Mesothelial cell of epicardium (in vitro differentiated cells): ENCODE results near the gene UBP1. TPM values are rescaled to one million over a fixed set of nuclear protein-coding genes. Genes with fewer than 3 reads are reported as not detected.

Experiments
- DNase-seq, 2 experiments: peaks; one replicate each; pipeline ENCODE4 v3.0.0; 2021; ENCODE audit warnings: low spot score in 2 of 2; ENCODE audit not compliant: unreplicated experiment in 2 of 2
- H3K27ac Mint-ChIP-seq: 2 replicates; pipeline ENCODE4 v1.8.0; 2021; ENCODE audit warnings: mixed read lengths
- H3K27me3 Mint-ChIP-seq: 2 replicates; pipeline ENCODE4 v1.8.0; 2021; ENCODE audit warnings: low read depth, mixed read lengths
- H3K36me3 Mint-ChIP-seq: 2 replicates; pipeline ENCODE4 v1.8.0; 2021; ENCODE audit warnings: mixed read lengths
- H3K4me1 Mint-ChIP-seq: 2 replicates; pipeline ENCODE4 v1.8.0; 2021; ENCODE audit warnings: mixed read lengths
- H3K4me3 Mint-ChIP-seq: 2 replicates; pipeline ENCODE4 v1.8.0; 2021; ENCODE audit warnings: mild to moderate bottlenecking, moderate library complexity, mixed read lengths
- H3K9me3 Mint-ChIP-seq: 2 replicates; pipeline ENCODE4 v1.8.0; 2021; ENCODE audit warnings: mixed read lengths
- CTCF ChIP-seq: fragments of 200-600 bp; sonication (generic); IDR thresholded peaks from one replicate; pipeline ENCODE4 v1.5.0; 2021; ENCODE audit warnings: antibody characterized with exemption; ENCODE audit not compliant: unreplicated experiment
- total RNA-seq: library from RNA; stranded (reverse); gene quantifications from 3 replicates; pipeline ENCODE4 v1.2.1, GENCODE V29; 2021

UBP1 gene
- total RNA-seq, 1 donor from 2014 or later = 81.5 TPM

- Mint-ChIP-seq H3K4me3 (peak overlapping the region; percentile 99), H3K36me3 (no peaks in the 10 kb centered on the region), H3K4me1 (peaks cover 41% of the 10 kb centered on the region), H3K9me3 (no peaks in the 10 kb centered on the region), H3K27me3 (no peaks in the 10 kb centered on the region), H3K27ac (peak overlapping the region; percentile 91)
- peak; percentile 15 for TF ChIP-seq CTCF
- DNase-seq = peak; percentile 56 to 80
These were observed 468 bp downstream of the UBP1 start for GRCh38 chr3:33439546-33440327.

- TF ChIP-seq CTCF = no peak
- H3K9me3 Mint-ChIP-seq = no peaks in the 10 kb centered on the region
- no peak for DNase-seq
- H3K36me3 Mint-ChIP-seq = no peaks in the 10 kb centered on the region
- peaks cover 41% of the 10 kb centered on the region for H3K4me1 Mint-ChIP-seq
- H3K4me3 Mint-ChIP-seq = peak overlapping the region; percentile 83
- no peaks in the 10 kb centered on the region for H3K27me3 Mint-ChIP-seq
- H3K27ac Mint-ChIP-seq = peak overlapping the region; percentile 91
These were observed 1.2 kb downstream of the UBP1 start for GRCh38 chr3:33438881-33439545.

GRCh38 chr3:33438284-33438668 lies 1.9 kb downstream of the UBP1 start:
- Mint-ChIP-seq H3K27me3 (no peaks in the 10 kb centered on the region), H3K27ac (peak overlapping the region; percentile 91), H3K4me3 (peak overlapping the region; percentile 83), H3K36me3 (peaks cover 2% of the 10 kb centered on the region), H3K4me1 (peaks cover 43% of the 10 kb centered on the region), H3K9me3 (no peaks in the 10 kb centered on the region)
- no peak for DNase-seq
- no peak for TF ChIP-seq CTCF

GRCh38 chr3:33437556-33438283 lies 2.5 kb downstream of the UBP1 start:
- no peak for TF ChIP-seq CTCF
- Mint-ChIP-seq H3K36me3 (peaks cover 2% of the 10 kb centered on the region), H3K27me3 (no peaks in the 10 kb centered on the region), H3K27ac (peak overlapping the region; percentile 91), H3K4me3 (peak overlapping the region; percentile 83), H3K9me3 (no peaks in the 10 kb centered on the region), H3K4me1 (peaks cover 43% of the 10 kb centered on the region)
- DNase-seq = no peak

- Mint-ChIP-seq H3K9me3 (no peaks in the 10 kb centered on the region), H3K4me3 (no peak overlapping the region), H3K27me3 (no peaks in the 10 kb centered on the region), H3K27ac (no peak overlapping the region), H3K36me3 (peaks cover 2% of the 10 kb centered on the region), H3K4me1 (peaks cover 40% of the 10 kb centered on the region)
- no peak for DNase-seq
- no peak for TF ChIP-seq CTCF
These were observed 6.4 kb downstream of the UBP1 start for GRCh38 chr3:33433843-33434242.
